GM23338 (cell line): Measurements from ENCODE around the gene SMIM22. TPM values are rescaled to one million over a fixed set of nuclear protein-coding genes. Genes with fewer than 3 reads are reported as not detected.

ENCODE experiments used
- ATAC-seq: fragments of 200-7000 bp; cut with Tn5 transposase; 3 replicates; pipeline ENCODE4 v1.9.1; 2020
- DNase-seq: peaks from one replicate; pipeline ENCODE4 v3.0.0-alpha.2; 2015; ENCODE audit warnings: low spot score
- H2AFZ ChIP-seq: fragments of 200-600 bp; sonication (generic); 2 replicates; pipeline ENCODE4 v1.8.0; 2016; ENCODE audit warnings: antibody characterized with exemption, mild to moderate bottlenecking, moderate library complexity
- H3F3A ChIP-seq: fragments of 200-600 bp; sonication (generic); replicated peaks from 2 replicates; pipeline ENCODE4 v1.8.0; 2017; ENCODE audit warnings: antibody characterized with exemption, mixed run types, low read depth
- H3K27ac ChIP-seq: fragments of 200-600 bp; sonication (generic); 2 replicates; pipeline ENCODE4 v1.6.1; 2016; ENCODE audit warnings: low read depth
- H3K27me3 ChIP-seq: fragments of 200-600 bp; sonication (generic); 2 replicates; pipeline ENCODE4 v1.8.0; 2016; ENCODE audit warnings: mild to moderate bottlenecking, mixed run types, moderate library complexity; ENCODE audit not compliant: insufficient read depth
- H3K36me3 ChIP-seq: fragments of 200-600 bp; sonication (generic); 2 replicates; pipeline ENCODE4 v1.8.0; 2016; ENCODE audit warnings: mild to moderate bottlenecking; ENCODE audit not compliant: insufficient read depth
- H3K4me1 ChIP-seq: fragments of 200-600 bp; sonication (generic); 2 replicates; pipeline ENCODE4 v1.8.0; 2016; ENCODE audit warnings: mild to moderate bottlenecking, moderate library complexity; ENCODE audit not compliant: insufficient read depth
- H3K4me2 ChIP-seq: fragments of 200-600 bp; sonication (generic); 2 replicates; pipeline ENCODE4 v1.7.1; 2017; ENCODE audit warnings: mixed run types
- H3K4me3 ChIP-seq: fragments of 200-600 bp; sonication (generic); 2 replicates; pipeline ENCODE4 v1.6.1; 2016; ENCODE audit warnings: mixed run types
- H3K79me2 ChIP-seq: fragments of 200-600 bp; sonication (generic); replicated peaks from 2 replicates; pipeline ENCODE4 v1.8.0; 2017; ENCODE audit warnings: mild to moderate bottlenecking; ENCODE audit not compliant: insufficient read depth
- H3K9me2 ChIP-seq: fragments of 200-600 bp; sonication (generic); 2 replicates; pipeline ENCODE4 v1.8.0; 2017; ENCODE audit not compliant: insufficient read depth
- H4K20me1 ChIP-seq: fragments of 200-600 bp; sonication (generic); replicated peaks from 2 replicates; pipeline ENCODE4 v1.8.0; 2017; ENCODE audit warnings: mild to moderate bottlenecking; ENCODE audit not compliant: insufficient read depth
- H3K27ac Mint-ChIP-seq: 2 replicates; pipeline ENCODE4 v1.8.0; 2020; ENCODE audit warnings: inconsistent platforms, mild to moderate bottlenecking, moderate library complexity, mixed read lengths
- H3K27me3 Mint-ChIP-seq: 3 replicates; pipeline ENCODE4 v1.8.0; 2022; ENCODE audit warnings: low read depth, mild to moderate bottlenecking, moderate library complexity, mixed read lengths, inconsistent platforms; ENCODE audit not compliant: insufficient read depth, poor library complexity
- H3K36me3 Mint-ChIP-seq: 3 replicates; pipeline ENCODE4 v1.8.0; 2021; ENCODE audit warnings: low read depth, mild to moderate bottlenecking, inconsistent platforms, moderate library complexity, mixed read lengths
- H3K4me1 Mint-ChIP-seq: 3 replicates; pipeline ENCODE4 v1.8.0; 2020; ENCODE audit warnings: mild to moderate bottlenecking, inconsistent platforms, mixed read lengths
- H3K4me3 Mint-ChIP-seq: 3 replicates; pipeline ENCODE4 v1.8.0; 2021; ENCODE audit warnings: moderate library complexity, mild to moderate bottlenecking, inconsistent platforms, mixed read lengths
- H3K9me3 Mint-ChIP-seq: 3 replicates; pipeline ENCODE4 v1.8.0; 2020; ENCODE audit warnings: moderate library complexity, mild to moderate bottlenecking, inconsistent platforms, mixed read lengths
- CREB1 ChIP-seq: fragments of 250-450 bp; sonication (Bioruptor Pico); IDR thresholded peaks from 2 replicates; pipeline ENCODE4 v1.5.0; 2020; ENCODE audit warnings: low read depth, mild to moderate bottlenecking, moderate library complexity
- EZH2 ChIP-seq: fragments of 200-600 bp; sonication (generic); IDR thresholded peaks from one replicate; pipeline ENCODE4 v1.8.0; 2017; ENCODE audit warnings: antibody characterized with exemption, mild to moderate bottlenecking, low read depth; ENCODE audit not compliant: unreplicated experiment
- EZH2phosphoT487 ChIP-seq: fragments of 200-600 bp; sonication (generic); IDR thresholded peaks from one replicate; pipeline ENCODE4 v1.8.1; 2018; ENCODE audit warnings: antibody characterized with exemption; ENCODE audit not compliant: unreplicated experiment
- POLR2AphosphoS5 ChIP-seq: IDR thresholded peaks from 2 replicates; pipeline ENCODE4 v1.6.1; 2016; ENCODE audit warnings: antibody characterized with exemption, low read depth
- STAT1 ChIP-seq: IDR thresholded peaks from one replicate; pipeline ENCODE4 v1.6.1; 2016; ENCODE audit warnings: antibody characterized with exemption; ENCODE audit not compliant: unreplicated experiment
- ZNF114 ChIP-seq: fragments of 250-450 bp; sonication (Bioruptor Pico); IDR thresholded peaks from 2 replicates; pipeline ENCODE4 v1.5.0; 2020; ENCODE audit warnings: mild to moderate bottlenecking, moderate library complexity
- polyA plus RNA-seq: library from polyadenylated mRNA; unstranded; fragments of >200 nt; fragmentation: Nextera tagmentation; extraction: Ambion mirVana; gene quantifications from 2 replicates; pipeline ENCODE4 v1.2.1, GENCODE V29; 2016
- total RNA-seq: library from RNA; depleted of rRNA; stranded (reverse); fragments of >200 nt; shearing (Covaris generic); gene quantifications from 2 replicates; pipeline ENCODE4 v1.2.3, GENCODE V29; 2014
- TF ChIP-seq, protein P1 (sequence below), 2 experiments: fragments of 200-600 bp in 1 of 2; sonication (generic) in 1 of 2; conservative IDR thresholded peaks; 2 replicates each; pipeline versions ENCODE4 v1.5.1 to v1.6.1; 2016 to 2017; ENCODE audit warnings: antibody characterized with exemption in 2 of 2, low read depth in 2 of 2, mild to moderate bottlenecking in 2 of 2, moderate library complexity in 1 of 2
- TF ChIP-seq, protein P2 (sequence below): fragments of 250-450 bp; sonication (Bioruptor Pico); IDR thresholded peaks from 2 replicates; pipeline ENCODE4 v1.5.0; 2020; ENCODE audit warnings: mild to moderate bottlenecking, moderate library complexity

Gene SMIM22
- total and polyA plus RNA-seq, 2 experiments from 2014 or later, result 1.4 TPM; not detected in 1

DNA sequence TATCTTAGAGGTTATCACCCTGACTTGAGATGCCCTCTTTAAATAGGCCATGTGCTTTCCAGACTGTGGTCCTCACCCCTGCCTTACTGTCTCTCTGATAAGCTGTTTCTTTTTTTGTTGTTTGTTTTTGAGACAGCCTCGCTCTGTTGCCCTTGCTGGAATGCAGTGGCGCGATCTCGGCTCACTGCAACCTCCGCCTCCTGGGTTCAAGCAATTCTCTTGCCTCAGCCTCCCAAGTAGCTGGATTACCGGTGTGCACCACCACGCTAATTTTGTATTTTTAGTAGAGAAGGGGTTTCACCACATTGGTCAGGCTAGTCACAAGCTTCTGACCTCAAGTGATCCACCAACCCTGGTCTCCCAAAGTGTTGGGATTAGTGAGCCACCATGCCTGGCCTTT, 6.3 kb upstream of the SMIM22 start (continued):
- TF ChIP-seq, protein P1, sequence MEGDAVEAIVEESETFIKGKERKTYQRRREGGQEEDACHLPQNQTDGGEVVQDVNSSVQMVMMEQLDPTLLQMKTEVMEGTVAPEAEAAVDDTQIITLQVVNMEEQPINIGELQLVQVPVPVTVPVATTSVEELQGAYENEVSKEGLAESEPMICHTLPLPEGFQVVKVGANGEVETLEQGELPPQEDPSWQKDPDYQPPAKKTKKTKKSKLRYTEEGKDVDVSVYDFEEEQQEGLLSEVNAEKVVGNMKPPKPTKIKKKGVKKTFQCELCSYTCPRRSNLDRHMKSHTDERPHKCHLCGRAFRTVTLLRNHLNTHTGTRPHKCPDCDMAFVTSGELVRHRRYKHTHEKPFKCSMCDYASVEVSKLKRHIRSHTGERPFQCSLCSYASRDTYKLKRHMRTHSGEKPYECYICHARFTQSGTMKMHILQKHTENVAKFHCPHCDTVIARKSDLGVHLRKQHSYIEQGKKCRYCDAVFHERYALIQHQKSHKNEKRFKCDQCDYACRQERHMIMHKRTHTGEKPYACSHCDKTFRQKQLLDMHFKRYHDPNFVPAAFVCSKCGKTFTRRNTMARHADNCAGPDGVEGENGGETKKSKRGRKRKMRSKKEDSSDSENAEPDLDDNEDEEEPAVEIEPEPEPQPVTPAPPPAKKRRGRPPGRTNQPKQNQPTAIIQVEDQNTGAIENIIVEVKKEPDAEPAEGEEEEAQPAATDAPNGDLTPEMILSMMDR (conservative IDR thresholded peaks at IDR 0.05; ENCODE audit: low read depth in 2 of 2), result no peak
- TF ChIP-seq STAT1, result no peak
- no peak for TF ChIP-seq ZNF114 (CRISPR knock-in tag)

DNA sequence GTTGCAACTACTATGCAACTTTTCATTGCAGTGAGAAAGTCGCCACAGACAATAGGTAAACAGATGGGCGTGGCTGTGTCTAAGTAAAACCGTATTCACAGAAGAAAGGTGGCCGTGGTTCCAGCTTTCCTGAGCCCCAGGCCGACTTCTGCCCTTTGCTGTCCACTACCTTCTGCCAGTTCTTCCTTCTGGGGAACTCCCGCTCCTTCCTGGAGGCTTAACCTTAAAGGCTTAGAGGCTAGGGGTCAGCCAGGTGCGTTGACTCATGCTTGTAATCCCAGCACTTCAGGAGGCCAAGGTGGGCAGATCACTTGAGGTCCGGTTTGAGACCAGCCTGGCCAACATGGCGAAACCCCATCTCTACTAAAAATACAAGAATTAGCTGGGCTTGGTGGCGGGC, 4.9 kb upstream of the SMIM22 start:
- no peaks in the 10 kb centered on the region for H3K79me2 ChIP-seq
- no peak overlapping the region for H2AFZ ChIP-seq
- Mint-ChIP-seq H3K4me1 (peaks cover 12% of the 10 kb centered on the region), H3K4me3 (no peak overlapping the region), H3K36me3 (peaks cover 4% of the 10 kb centered on the region; the same call in 2 of the 3 replicates), H3K27me3 (peaks cover 5% of the 10 kb centered on the region), H3K9me3 (no peaks in the 10 kb centered on the region), H3K27ac (no peak overlapping the region)
- no peaks in the 10 kb centered on the region for H3K27me3 ChIP-seq
- H3K4me1 ChIP-seq, result peaks cover 12% of the 10 kb centered on the region; the same call in 1 of the 2 replicates
- H3K4me3 ChIP-seq, result no peak overlapping the region
- ATAC-seq, result no peak
- H3K27ac ChIP-seq, result no peak overlapping the region
- no peak for DNase-seq
- no peaks in the 10 kb centered on the region; the same call in 1 of the 2 replicates for H3F3A ChIP-seq
- no peak overlapping the region for H3K4me2 ChIP-seq
- no peaks in the 10 kb centered on the region for H4K20me1 ChIP-seq
- H3K36me3 ChIP-seq, result no peaks in the 10 kb centered on the region
- H3K9me2 ChIP-seq, result no peaks in the 10 kb centered on the region
- no peak for TF ChIP-seq EZH2
- TF ChIP-seq EZH2phosphoT487, result no peak
- TF ChIP-seq, protein P1 (conservative IDR thresholded peaks at IDR 0.05; ENCODE audit: low read depth in 2 of 2), result no peak
- no peak for TF ChIP-seq ZNF114 (CRISPR knock-in tag)
- TF ChIP-seq, protein P2, sequence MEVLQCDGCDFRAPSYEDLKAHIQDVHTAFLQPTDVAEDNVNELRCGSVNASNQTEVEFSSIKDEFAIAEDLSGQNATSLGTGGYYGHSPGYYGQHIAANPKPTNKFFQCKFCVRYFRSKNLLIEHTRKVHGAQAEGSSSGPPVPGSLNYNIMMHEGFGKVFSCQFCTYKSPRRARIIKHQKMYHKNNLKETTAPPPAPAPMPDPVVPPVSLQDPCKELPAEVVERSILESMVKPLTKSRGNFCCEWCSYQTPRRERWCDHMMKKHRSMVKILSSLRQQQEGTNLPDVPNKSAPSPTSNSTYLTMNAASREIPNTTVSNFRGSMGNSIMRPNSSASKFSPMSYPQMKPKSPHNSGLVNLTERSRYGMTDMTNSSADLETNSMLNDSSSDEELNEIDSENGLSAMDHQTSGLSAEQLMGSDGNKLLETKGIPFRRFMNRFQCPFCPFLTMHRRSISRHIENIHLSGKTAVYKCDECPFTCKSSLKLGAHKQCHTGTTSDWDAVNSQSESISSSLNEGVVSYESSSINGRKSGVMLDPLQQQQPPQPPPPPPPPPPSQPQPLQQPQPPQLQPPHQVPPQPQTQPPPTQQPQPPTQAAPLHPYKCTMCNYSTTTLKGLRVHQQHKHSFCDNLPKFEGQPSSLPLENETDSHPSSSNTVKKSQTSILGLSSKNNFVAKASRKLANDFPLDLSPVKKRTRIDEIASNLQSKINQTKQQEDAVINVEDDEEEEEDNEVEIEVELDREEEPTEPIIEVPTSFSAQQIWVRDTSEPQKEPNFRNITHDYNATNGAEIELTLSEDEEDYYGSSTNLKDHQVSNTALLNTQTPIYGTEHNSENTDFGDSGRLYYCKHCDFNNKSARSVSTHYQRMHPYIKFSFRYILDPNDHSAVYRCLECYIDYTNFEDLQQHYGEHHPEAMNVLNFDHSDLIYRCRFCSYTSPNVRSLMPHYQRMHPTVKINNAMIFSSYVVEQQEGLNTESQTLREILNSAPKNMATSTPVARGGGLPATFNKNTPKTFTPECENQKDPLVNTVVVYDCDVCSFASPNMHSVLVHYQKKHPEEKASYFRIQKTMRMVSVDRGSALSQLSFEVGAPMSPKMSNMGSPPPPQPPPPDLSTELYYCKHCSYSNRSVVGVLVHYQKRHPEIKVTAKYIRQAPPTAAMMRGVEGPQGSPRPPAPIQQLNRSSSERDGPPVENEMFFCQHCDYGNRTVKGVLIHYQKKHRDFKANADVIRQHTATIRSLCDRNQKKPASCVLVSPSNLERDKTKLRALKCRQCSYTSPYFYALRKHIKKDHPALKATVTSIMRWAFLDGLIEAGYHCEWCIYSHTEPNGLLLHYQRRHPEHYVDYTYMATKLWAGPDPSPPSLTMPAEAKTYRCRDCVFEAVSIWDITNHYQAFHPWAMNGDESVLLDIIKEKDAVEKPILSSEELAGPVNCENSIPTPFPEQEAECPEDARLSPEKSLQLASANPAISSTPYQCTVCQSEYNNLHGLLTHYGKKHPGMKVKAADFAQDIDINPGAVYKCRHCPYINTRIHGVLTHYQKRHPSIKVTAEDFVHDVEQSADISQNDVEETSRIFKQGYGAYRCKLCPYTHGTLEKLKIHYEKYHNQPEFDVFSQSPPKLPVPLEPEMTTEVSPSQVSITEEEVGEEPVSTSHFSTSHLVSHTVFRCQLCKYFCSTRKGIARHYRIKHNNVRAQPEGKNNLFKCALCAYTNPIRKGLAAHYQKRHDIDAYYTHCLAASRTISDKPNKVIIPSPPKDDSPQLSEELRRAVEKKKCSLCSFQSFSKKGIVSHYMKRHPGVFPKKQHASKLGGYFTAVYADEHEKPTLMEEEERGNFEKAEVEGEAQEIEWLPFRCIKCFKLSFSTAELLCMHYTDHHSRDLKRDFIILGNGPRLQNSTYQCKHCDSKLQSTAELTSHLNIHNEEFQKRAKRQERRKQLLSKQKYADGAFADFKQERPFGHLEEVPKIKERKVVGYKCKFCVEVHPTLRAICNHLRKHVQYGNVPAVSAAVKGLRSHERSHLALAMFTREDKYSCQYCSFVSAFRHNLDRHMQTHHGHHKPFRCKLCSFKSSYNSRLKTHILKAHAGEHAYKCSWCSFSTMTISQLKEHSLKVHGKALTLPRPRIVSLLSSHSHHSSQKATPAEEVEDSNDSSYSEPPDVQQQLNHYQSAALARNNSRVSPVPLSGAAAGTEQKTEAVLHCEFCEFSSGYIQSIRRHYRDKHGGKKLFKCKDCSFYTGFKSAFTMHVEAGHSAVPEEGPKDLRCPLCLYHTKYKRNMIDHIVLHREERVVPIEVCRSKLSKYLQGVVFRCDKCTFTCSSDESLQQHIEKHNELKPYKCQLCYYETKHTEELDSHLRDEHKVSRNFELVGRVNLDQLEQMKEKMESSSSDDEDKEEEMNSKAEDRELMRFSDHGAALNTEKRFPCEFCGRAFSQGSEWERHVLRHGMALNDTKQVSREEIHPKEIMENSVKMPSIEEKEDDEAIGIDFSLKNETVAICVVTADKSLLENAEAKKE (CRISPR knock-in tag), result no peak
- no peak for TF ChIP-seq POLR2AphosphoS5
- no peak for TF ChIP-seq CREB1 (CRISPR knock-in tag)
